Naive thymus-derived CD8-positive, alpha-beta T cell (primary cell): ENCODE measurements around the gene TUBA3D. TPM values are rescaled to one million over a fixed set of nuclear protein-coding genes. Genes with fewer than 3 reads are reported as not detected.
"Not testable (repeated sequence)": the region's sequence is repeated elsewhere in the genome, so short reads cannot be mapped to it uniquely, and the experiment has no call there.

Source experiments
- ATAC-seq, 2 donors: fragments of 150-1000 bp; cut with Tn5 transposase in 1 of 2; sonication (Bioruptor Pico), chemical (Tn5 transposase) in 1 of 2; 1 replicate in 1 of 2; 2 replicates in 1 of 2; pipeline ENCODE4 v1.10.0; 2021; ENCODE audit warnings: mild to moderate bottlenecking in 2 of 2, moderate library complexity in 2 of 2
- POLR2A ChIA-PET: fragments of 350-600 bp; sonication (Branson Sonifier 250); formaldehyde crosslinking; loops from one replicate; lab custom pipeline; 2021; ENCODE audit warnings: antibody characterized with exemption; lab: Charles Lee
- DNase-seq, 10 donors: peaks; one replicate each; pipeline versions ENCODE4 v3.0.0 to v3.0.0-alpha.2; 2020 to 2022
- H3K27ac Mint-ChIP-seq, 10 donors: one replicate each; pipeline ENCODE4 v1.8.0; 2020 to 2022; ENCODE audit warnings: mild to moderate bottlenecking in 10 of 10, mixed read lengths in 10 of 10, moderate library complexity in 4 of 10, inconsistent platforms in 1 of 10
- H3K27me3 Mint-ChIP-seq, 5 donors: one replicate each; pipeline ENCODE4 v1.8.0; 2021 to 2022; ENCODE audit warnings: mixed read lengths in 5 of 5
- H3K36me3 Mint-ChIP-seq, 3 donors: one replicate each; pipeline ENCODE4 v1.8.0; 2020 to 2022; ENCODE audit warnings: mixed read lengths in 3 of 3, mild to moderate bottlenecking in 2 of 3, inconsistent platforms in 1 of 3
- H3K4me1 Mint-ChIP-seq, 4 donors: one replicate each; pipeline ENCODE4 v1.8.0; 2021 to 2022; ENCODE audit warnings: mixed read lengths in 4 of 4
- H3K4me3 Mint-ChIP-seq, 10 donors: one replicate each; pipeline ENCODE4 v1.8.0; 2020 to 2022; ENCODE audit warnings: mild to moderate bottlenecking in 10 of 10, mixed read lengths in 10 of 10, moderate library complexity in 6 of 10, inconsistent platforms in 1 of 10
- H3K9me3 Mint-ChIP-seq, 9 donors: one replicate each; pipeline ENCODE4 v1.8.0; 2020 to 2022; ENCODE audit warnings: mixed read lengths in 9 of 9, mild to moderate bottlenecking in 3 of 9, inconsistent platforms in 1 of 9, moderate library complexity in 1 of 9
- polyA plus RNA-seq, 3 donors: library from polyadenylated mRNA; unstranded; fragments of 300-500 nt; fragmentation: Illumina TruSeq; gene quantifications; one replicate each; pipeline ENCODE4 v1.2.3, GENCODE V29; 2021
- total RNA-seq, 8 experiments: library from RNA in 2 of 8; stranded (reverse) in 2 of 8; gene quantifications; one replicate each; pipeline ENCODE4 v1.2.3 and lab custom pipeline; 2021 to 2026

The TUBA3D gene
- total and polyA plus RNA-seq, 5 experiments from 2014 or later = not detected

- H3K27ac Mint-ChIP-seq = peak overlapping the region; percentile 86 to 92 (median 90)
- H3K9me3 Mint-ChIP-seq, H3K27me3 Mint-ChIP-seq, ATAC-seq, POLR2A ChIA-PET: not testable (repeated sequence)
- peaks cover 0 to 11% (median 0%) of the 10 kb centered on the region in 3 donors for H3K36me3 Mint-ChIP-seq
- H3K4me3 Mint-ChIP-seq = peak overlapping the region; percentile 80 to 95 (median 86)
- peak in 2 of 10 donors; percentile 15 to 22 for DNase-seq
- peaks cover 25 to 58% (median 48%) of the 10 kb centered on the region in 4 donors for H3K4me1 Mint-ChIP-seq
These were observed 14.9 kb downstream of the TUBA3D start for GRCh38 chr2:131490616-131491468.

- H3K36me3 Mint-ChIP-seq, H3K27me3 Mint-ChIP-seq, POLR2A ChIA-PET, H3K9me3 Mint-ChIP-seq, ATAC-seq: not testable (repeated sequence)
- peak in 3 of 10 donors; percentile 15 to 18 (median 16) for DNase-seq
- Mint-ChIP-seq H3K4me3 (peak overlapping the region; percentile 80 to 95 (median 86)), H3K27ac (peak overlapping the region; percentile 86 to 92 (median 89)), H3K4me1 (peaks cover 25 to 57% (median 49%) of the 10 kb centered on the region in 4 donors)
These were observed 15.5 kb downstream of the TUBA3D start for GRCh38 chr2:131491469-131491836.

- peak in 1 of 10 donors; percentile 4 for DNase-seq
- not testable (repeated sequence) for H3K9me3 Mint-ChIP-seq, H3K36me3 Mint-ChIP-seq, H3K27me3 Mint-ChIP-seq, ATAC-seq
- peaks cover 25 to 57% (median 49%) of the 10 kb centered on the region in 4 donors for H3K4me1 Mint-ChIP-seq
- peak within 1 kb of the TSS; percentile 87 to 99 (median 98) for H3K27ac Mint-ChIP-seq
- H3K4me3 Mint-ChIP-seq = peak within 1 kb of the TSS; percentile 93 to 98 (median 96)
- POLR2A ChIA-PET = interaction anchor here (0.7 to 1.9 kb wide), 7 partner anchors 180 to 1150 kb away, joined by 3 to 9 read pairs (median 5); partner anchors contain the start of gene IMP4
These were observed 16.1 kb downstream of the TUBA3D start, which contains the start of gene MZT2A for GRCh38 chr2:131492015-131492417. TSS of gene MZT2A (minus strand) at chr2:131492397. CDS start at chr2:131492376, 21 bp downstream.

- H3K36me3 Mint-ChIP-seq = peaks cover 0 to 11% (median 0%) of the 10 kb centered on the region in 3 donors
- POLR2A ChIA-PET = interaction anchor here (0.7 to 1.9 kb wide), 7 partner anchors 180 to 1151 kb away, joined by 3 to 9 read pairs (median 5); partner anchors contain the start of gene IMP4
- DNase-seq = peak; percentile 87 to 99 (median 93)
- no peaks in the 10 kb centered on the region for H3K9me3 Mint-ChIP-seq
- peak overlapping the region; percentile 93 to 98 (median 96) for H3K4me3 Mint-ChIP-seq
- peak; percentile 72 to 73 for ATAC-seq
- peaks cover 28 to 57% (median 48%) of the 10 kb centered on the region in 4 donors for H3K4me1 Mint-ChIP-seq
- H3K27ac Mint-ChIP-seq = peak overlapping the region; percentile 86 to 99 (median 98)
- H3K27me3 Mint-ChIP-seq = no peaks in the 10 kb centered on the region
These were observed 16.7 kb downstream of the TUBA3D start for GRCh38 chr2:131492418-131493198.

DNA sequence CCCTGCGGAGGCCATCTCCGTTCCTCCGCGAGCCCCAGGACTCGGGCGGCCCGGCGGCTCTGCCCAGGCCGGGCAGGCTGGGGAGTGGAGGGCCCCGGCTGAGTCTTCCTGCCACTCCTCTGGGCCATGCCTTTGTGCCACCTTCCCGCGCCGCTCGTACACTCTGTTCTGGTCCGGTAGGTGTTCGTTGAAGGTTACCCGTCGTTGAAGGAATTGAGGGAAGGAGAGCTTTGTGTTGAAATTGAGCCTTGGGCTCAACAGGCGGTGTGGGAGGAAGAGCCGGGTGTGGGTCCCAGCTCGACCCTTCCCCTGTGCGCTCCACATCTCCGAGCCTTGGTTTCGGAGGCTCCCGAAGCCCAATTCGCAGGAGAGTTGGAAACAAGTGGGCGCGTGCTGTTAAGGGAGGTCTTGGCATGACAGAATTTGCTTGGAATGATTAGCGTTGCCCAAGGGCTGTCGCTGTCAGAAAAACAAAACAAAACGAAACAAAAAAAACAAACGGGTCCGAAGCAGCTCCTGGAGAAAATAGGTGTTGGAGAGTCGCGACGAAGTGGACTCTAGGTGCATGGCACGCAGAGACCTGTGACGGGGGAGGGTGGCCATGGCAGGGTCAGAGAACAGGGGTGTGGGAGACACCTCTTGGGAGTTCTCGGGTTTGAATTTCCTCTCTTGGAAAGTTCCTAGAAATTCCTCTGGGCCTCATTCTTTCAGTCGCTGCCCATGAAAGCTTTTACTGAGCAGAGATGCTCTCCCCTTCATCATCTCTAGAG is 17.5 kb downstream of the TUBA3D start:
- Mint-ChIP-seq H3K4me1 (peaks cover 33 to 56% (median 49%) of the 10 kb centered on the region in 4 donors), H3K36me3 (peaks cover 0 to 12% (median 0%) of the 10 kb centered on the region in 3 donors), H3K9me3 (no peaks in the 10 kb centered on the region), H3K27me3 (no peaks in the 10 kb centered on the region), H3K4me3 (peak overlapping the region; percentile 93 to 98 (median 96)), H3K27ac (peak overlapping the region; percentile 86 to 99 (median 98))
- POLR2A ChIA-PET = interaction anchor here (1.0 to 1.9 kb wide), 5 partner anchors 179 to 1152 kb away, joined by 3 to 9 read pairs (median 5); partner anchors contain the start of gene IMP4
- ATAC-seq (peak; percentile 33 to 38), DNase-seq (peak in 1 of 10 donors; percentile 5)

- H3K27ac Mint-ChIP-seq = peak overlapping the region in 5 of 10 donors; percentile 31 to 72 (median 68)
- peak overlapping the region in 8 of 10 donors; percentile 22 to 98 (median 48) for H3K4me3 Mint-ChIP-seq
- ATAC-seq, DNase-seq, H3K27me3 Mint-ChIP-seq, POLR2A ChIA-PET, H3K9me3 Mint-ChIP-seq: not testable (repeated sequence)
- peaks cover 24 to 40% (median 35%) of the 10 kb centered on the region in 4 donors for H3K4me1 Mint-ChIP-seq
- peaks cover 0 to 29% (median 0%) of the 10 kb centered on the region in 3 donors for H3K36me3 Mint-ChIP-seq
These were observed 19.6 kb downstream of the TUBA3D start for GRCh38 chr2:131495506-131495905.

DNA sequence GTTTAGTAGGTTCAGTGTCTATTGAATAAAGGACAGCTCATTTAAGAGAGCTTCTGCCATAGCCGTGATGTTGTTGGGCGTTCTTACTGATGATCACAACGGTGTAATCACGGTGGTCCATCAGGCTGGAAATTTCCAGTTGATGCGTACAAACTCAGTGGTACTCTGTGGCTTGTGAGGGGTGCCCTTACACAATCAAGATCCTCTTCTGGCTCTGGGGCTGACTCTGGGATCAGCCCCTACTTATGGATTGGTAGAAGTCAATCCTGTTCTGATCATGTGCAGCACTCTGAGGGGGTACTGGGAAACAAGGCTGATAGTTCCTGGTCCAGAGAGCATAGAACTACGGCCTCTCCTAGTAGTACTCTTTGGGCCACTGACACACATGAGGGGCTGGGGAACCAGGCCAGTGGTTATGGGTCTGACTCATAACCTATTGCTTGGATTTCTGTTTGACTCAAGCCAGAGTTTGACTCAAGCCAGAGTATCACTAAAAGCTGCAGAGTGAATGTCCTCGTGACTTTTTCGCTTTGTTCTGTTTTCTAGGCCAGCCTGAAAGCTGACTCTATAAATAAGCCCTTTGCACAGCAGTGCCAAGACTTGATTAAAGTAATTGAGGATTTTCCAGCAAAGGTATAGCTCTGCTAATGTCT is 22.5 kb downstream of the TUBA3D start:
- H3K4me3 Mint-ChIP-seq, ATAC-seq, DNase-seq, H3K27ac Mint-ChIP-seq, POLR2A ChIA-PET, H3K27me3 Mint-ChIP-seq, H3K9me3 Mint-ChIP-seq: not testable (repeated sequence)
- Mint-ChIP-seq H3K36me3 (peaks cover 0 to 54% (median 0%) of the 10 kb centered on the region in 3 donors), H3K4me1 (peaks cover 16 to 25% (median 24%) of the 10 kb centered on the region in 4 donors)

- Mint-ChIP-seq H3K27ac (peak overlapping the region in 1 of 10 donors; percentile 56), H3K36me3 (peaks cover 0 to 92% (median 13%) of the 10 kb centered on the region in 3 donors)
- POLR2A ChIA-PET, H3K4me3 Mint-ChIP-seq, H3K9me3 Mint-ChIP-seq, ATAC-seq, H3K4me1 Mint-ChIP-seq, DNase-seq, H3K27me3 Mint-ChIP-seq: not testable (repeated sequence)
These were observed 27.7 kb downstream of the TUBA3D start for GRCh38 chr2:131503587-131503986.

GRCh38 chr2:131504082-131504750 is 28.3 kb downstream of the TUBA3D start:
- H3K9me3 Mint-ChIP-seq, ATAC-seq, H3K4me1 Mint-ChIP-seq, DNase-seq, POLR2A ChIA-PET, H3K27me3 Mint-ChIP-seq: not testable (repeated sequence)
- H3K36me3 Mint-ChIP-seq = peaks cover 0 to 93% (median 13%) of the 10 kb centered on the region in 3 donors
- H3K27ac Mint-ChIP-seq = peak overlapping the region in 3 of 10 donors; percentile 7 to 68 (median 52)
- peak overlapping the region in 1 of 10 donors; percentile 8 for H3K4me3 Mint-ChIP-seq

GRCh38 chr2:131509615-131510014 is 33.7 kb downstream of the TUBA3D start:
- Mint-ChIP-seq H3K9me3 (no peaks in the 10 kb centered on the region), H3K27me3 (no peaks in the 10 kb centered on the region), H3K27ac (no peak overlapping the region), H3K4me1 (peaks cover 0 to 7% (median 2%) of the 10 kb centered on the region in 4 donors), H3K36me3 (peaks cover 0 to 75% (median 15%) of the 10 kb centered on the region in 3 donors), H3K4me3 (no peak overlapping the region)
- POLR2A ChIA-PET = no interaction called here
- DNase-seq (no peak), ATAC-seq (no peak)
